Measurements from ENCODE around the gene MORC1. TPM values are rescaled to one million over a fixed set of nuclear protein-coding genes. Genes with fewer than 3 reads are reported as not detected.

Gene MORC1
- polyA plus RNA-seq, 1 donor from 2014 or later, result not detected

GRCh38 chr3:109132801-109133473, 15.0 kb upstream of the MORC1 start:
- Histone ChIP-seq H3K36me3 (ENCODE audit: insufficient read depth, low read length) (no peaks in the 10 kb centered on the region), H3K4me2 (ENCODE audit: low read length) (no peak overlapping the region), H4K20me1 (ENCODE audit: insufficient read depth) (no peaks in the 10 kb centered on the region), H3K9me3 (ENCODE audit: low read length) (no peaks in the 10 kb centered on the region), H3K79me2 (replicated peaks; ENCODE audit: insufficient read depth, low read length) (no peaks in the 10 kb centered on the region), H3K27ac (ENCODE audit: low read length) (no peak overlapping the region), H3K4me3 (ENCODE audit: low read length) (no peak overlapping the region), H3F3A (ENCODE audit: insufficient read depth, low read length, poor library complexity, severe bottlenecking) (no peaks in the 10 kb centered on the region), H3K9ac (ENCODE audit: low read length) (no peak overlapping the region), H3K27me3 (ENCODE audit: insufficient read depth, low read depth, low read length) (no peaks in the 10 kb centered on the region), H3K9me2 (ENCODE audit: insufficient read depth, low read length) (no peaks in the 10 kb centered on the region), H2AFZ (ENCODE audit: low read depth, low read length) (no peak overlapping the region)
- no peak for TF ChIP-seq RAD21 (conservative IDR thresholded peaks at IDR 0.05)
- TF ChIP-seq EP300 (conservative IDR thresholded peaks at IDR 0.05; ENCODE audit: poor library complexity, severe bottlenecking), result no peak
- TF ChIP-seq TAF1 (IDR thresholded peaks at IDR 0.05; ENCODE audit: low read depth), result no peak

GRCh38 chr3:109131276-109131675, 13.3 kb upstream of the MORC1 start:
- H3K9ac ChIP-seq (ENCODE audit: low read length), result no peak overlapping the region
- no peaks in the 10 kb centered on the region for H3K36me3 ChIP-seq (ENCODE audit: insufficient read depth, low read length)
- no peaks in the 10 kb centered on the region for H3F3A ChIP-seq (ENCODE audit: insufficient read depth, low read length, poor library complexity, severe bottlenecking)
- no peaks in the 10 kb centered on the region for H3K79me2 ChIP-seq (replicated peaks; ENCODE audit: insufficient read depth, low read length)
- H3K4me2 ChIP-seq (ENCODE audit: low read length), result no peak overlapping the region
- no peak overlapping the region for H3K27ac ChIP-seq (ENCODE audit: low read length)
- H3K27me3 ChIP-seq (ENCODE audit: insufficient read depth, low read depth, low read length), result no peaks in the 10 kb centered on the region
- no peaks in the 10 kb centered on the region for H3K9me3 ChIP-seq (ENCODE audit: low read length)
- H3K4me3 ChIP-seq (ENCODE audit: low read length), result no peak overlapping the region
- no peak for TF ChIP-seq MXI1 (conservative IDR thresholded peaks at IDR 0.05; ENCODE audit: poor library complexity, severe bottlenecking)
- peak; percentile 29 for TF ChIP-seq EP300 (conservative IDR thresholded peaks at IDR 0.05; ENCODE audit: poor library complexity, severe bottlenecking)
- TF ChIP-seq EZH2 (IDR thresholded peaks at IDR 0.05; ENCODE audit: borderline replicate concordance, insufficient read depth, low read length, poor library complexity, severe bottlenecking), result no peak
- no peak for TF ChIP-seq SMC3 (conservative IDR thresholded peaks at IDR 0.05; ENCODE audit: poor library complexity)
- no peak for TF ChIP-seq POLR2AphosphoS5 (IDR thresholded peaks at IDR 0.05)
- no peak for TF ChIP-seq TAF1 (IDR thresholded peaks at IDR 0.05; ENCODE audit: low read depth)
- TF ChIP-seq REST (IDR thresholded peaks at IDR 0.05; ENCODE audit: borderline replicate concordance), result no peak
- no peaks in the 10 kb centered on the region for H4K20me1 ChIP-seq (ENCODE audit: insufficient read depth)
- no peak overlapping the region for H2AFZ ChIP-seq (ENCODE audit: low read depth, low read length)
- H3K9me2 ChIP-seq (ENCODE audit: insufficient read depth, low read length), result no peaks in the 10 kb centered on the region

- Histone ChIP-seq H3F3A (ENCODE audit: insufficient read depth, low read length, poor library complexity, severe bottlenecking) (no peaks in the 10 kb centered on the region), H3K4me2 (ENCODE audit: low read length) (no peak overlapping the region), H3K9ac (ENCODE audit: low read length) (no peak overlapping the region), H3K27me3 (ENCODE audit: insufficient read depth, low read depth, low read length) (no peaks in the 10 kb centered on the region), H3K79me2 (replicated peaks; ENCODE audit: insufficient read depth, low read length) (no peaks in the 10 kb centered on the region), H3K4me3 (ENCODE audit: low read length) (no peak overlapping the region), H3K9me3 (ENCODE audit: low read length) (no peaks in the 10 kb centered on the region), H3K9me2 (ENCODE audit: insufficient read depth, low read length) (no peaks in the 10 kb centered on the region), H3K27ac (ENCODE audit: low read length) (no peak overlapping the region), H3K36me3 (ENCODE audit: insufficient read depth, low read length) (no peaks in the 10 kb centered on the region), H2AFZ (ENCODE audit: low read depth, low read length) (no peak overlapping the region), H4K20me1 (ENCODE audit: insufficient read depth) (no peaks in the 10 kb centered on the region)
- no peak for TF ChIP-seq SMC3 (conservative IDR thresholded peaks at IDR 0.05; ENCODE audit: poor library complexity)
- no peak for TF ChIP-seq EP300 (conservative IDR thresholded peaks at IDR 0.05; ENCODE audit: poor library complexity, severe bottlenecking)
- no peak for TF ChIP-seq RAD21 (conservative IDR thresholded peaks at IDR 0.05)
- no peak for TF ChIP-seq REST (IDR thresholded peaks at IDR 0.05; ENCODE audit: borderline replicate concordance)
- no peak for TF ChIP-seq MXI1 (conservative IDR thresholded peaks at IDR 0.05; ENCODE audit: poor library complexity, severe bottlenecking)
- no peak for TF ChIP-seq TAF1 (IDR thresholded peaks at IDR 0.05; ENCODE audit: low read depth)
Observed at GRCh38 chr3:109127553-109127952, 9.6 kb upstream of the MORC1 start.
